Measurements from ENCODE around the gene CELF2.

The CELF2 gene

DNA sequence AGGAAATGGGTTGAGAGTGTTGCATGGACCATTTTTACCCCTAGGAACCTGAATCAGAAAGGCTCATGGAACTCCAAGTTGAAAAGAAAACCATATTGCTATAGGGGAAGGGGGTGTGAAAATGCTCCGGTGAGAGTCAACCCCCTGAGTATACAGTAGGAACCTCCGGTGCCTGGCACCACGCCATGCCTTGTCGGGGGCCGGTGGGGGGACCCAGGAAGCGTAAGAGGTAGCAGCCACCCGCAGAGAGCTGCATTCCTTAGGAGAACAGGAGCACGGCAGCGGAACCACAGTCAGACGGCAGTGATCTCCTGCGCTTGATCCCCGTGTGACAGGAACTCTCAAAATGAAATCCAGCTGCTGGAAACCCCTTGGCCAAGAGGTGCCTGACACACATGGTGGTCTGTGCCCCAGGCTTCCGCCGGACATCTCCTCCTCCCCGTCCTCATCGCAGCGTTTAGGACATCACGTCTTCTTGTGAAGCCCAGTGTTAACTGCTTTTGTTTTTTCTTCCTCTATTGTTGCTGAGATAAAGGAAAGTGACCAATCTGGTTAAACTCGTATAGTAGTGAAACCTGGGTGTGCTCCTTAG is 186.8 kb downstream of the CELF2 start:
- DNase-seq (ENCODE audit: low read depth) = no peak

DNA sequence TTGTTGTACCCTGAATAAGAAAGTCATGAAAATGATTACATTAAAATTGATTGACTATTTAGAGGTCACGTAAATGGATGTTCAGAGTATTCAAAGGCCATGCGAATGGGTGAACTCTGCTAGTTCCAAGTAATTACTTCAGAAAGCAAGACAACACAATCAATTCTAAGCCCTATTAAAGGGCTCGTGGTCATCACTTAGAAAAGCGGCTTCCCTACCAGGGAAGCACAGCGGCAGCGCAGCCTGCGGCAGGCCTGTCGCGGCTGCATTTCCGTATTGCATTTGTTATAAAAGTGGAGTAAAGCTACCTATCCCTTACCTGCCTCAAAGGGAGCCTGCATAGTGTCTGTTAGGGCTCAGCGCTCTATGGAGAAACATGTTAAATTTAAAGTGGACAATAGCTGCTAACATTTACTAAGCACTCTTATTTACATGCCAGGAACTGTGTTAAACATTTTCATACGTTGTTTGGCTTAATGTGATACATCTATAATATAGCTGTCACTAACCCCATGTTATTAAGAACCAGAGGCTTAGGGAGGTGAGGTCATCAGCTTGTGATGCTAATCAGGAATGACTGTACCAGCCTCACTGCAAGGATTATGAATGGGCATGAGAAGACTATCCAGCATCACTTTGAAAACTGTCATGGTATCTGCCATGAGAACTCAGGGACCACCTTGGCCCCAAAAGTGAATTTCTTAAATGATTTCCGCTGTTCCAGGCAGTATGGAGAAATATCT is 187.5 kb downstream of the CELF2 start:
- DNase-seq (ENCODE audit: low read depth) = no peak

DNA sequence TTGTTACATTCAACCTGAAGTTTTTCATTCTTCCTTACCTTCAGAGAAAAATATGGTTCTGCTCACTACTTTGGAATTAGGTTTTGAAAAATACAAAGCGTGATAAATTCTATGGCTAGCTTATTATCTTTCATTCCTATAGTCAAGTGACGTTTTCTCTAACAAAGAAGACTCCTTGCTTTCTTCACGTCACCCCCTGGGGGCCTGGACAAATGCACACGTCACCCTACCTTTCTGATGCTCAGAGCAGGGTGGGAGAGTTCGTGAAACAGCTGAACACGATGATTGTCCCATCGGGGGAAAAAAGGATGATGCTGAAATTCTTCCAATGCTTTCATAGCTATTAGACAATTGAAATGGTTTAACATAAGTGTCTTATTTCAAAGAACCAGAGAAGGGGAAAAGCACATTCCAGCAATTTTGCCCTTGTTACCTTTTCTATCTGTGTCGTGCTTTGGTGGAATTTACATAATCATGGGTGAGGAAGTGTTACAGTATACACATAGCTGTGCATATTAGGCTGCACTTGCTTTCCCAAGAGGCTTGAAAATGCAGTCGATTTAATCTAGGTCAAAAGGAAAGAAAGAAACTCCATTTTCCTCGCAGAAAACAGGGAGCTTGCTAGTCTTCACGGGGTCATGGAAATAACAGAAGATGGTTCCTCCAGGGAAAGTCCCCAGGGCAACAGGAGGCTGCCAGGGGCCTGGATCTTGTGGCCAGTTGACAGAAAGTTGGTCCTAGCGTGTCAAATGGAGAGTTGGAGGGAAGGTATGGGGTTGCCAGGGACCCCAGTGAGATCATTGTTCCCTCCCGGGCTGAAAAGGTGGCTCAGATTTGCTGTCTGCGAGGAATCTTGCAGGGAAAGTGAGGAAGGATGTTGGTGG is 189.2 kb downstream of the CELF2 start:
- DNase-seq (ENCODE audit: low read depth) = no peak

DNA sequence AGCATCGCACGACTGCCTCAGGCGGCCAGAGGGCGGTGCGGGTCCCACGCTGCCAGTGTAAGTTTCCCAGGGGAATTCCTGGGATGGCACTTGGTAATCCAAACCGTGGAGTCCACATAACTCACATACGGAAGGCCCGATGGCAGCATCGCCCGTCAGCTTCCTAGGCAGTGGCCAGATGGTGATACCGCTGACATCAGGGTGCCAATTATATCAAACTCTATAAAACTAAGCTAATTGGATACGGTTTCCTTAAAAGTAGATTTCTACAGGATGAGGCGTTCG is 189.8 kb downstream of the CELF2 start:
- no peak for DNase-seq (ENCODE audit: low read depth)

DNA sequence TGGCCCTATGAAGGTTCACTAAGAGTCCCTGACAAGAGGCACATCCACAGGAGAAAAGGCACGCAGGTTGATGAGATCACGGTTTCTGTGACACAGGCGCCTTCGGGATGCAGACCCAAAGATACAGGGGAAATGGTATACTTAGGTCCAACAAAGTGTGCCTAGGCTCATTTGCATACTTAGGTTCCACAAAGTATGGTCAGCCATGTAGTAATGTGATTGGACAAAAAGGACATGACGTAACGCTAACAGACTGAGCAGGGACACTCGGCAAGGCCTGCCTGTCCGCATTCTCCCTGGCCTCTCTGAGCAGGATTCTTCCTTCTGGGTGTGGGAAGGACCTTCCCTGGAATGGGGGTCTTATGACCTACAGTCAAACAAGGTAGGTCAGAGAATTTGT is 190.6 kb downstream of the CELF2 start:
- no peak for DNase-seq (ENCODE audit: low read depth)

DNA sequence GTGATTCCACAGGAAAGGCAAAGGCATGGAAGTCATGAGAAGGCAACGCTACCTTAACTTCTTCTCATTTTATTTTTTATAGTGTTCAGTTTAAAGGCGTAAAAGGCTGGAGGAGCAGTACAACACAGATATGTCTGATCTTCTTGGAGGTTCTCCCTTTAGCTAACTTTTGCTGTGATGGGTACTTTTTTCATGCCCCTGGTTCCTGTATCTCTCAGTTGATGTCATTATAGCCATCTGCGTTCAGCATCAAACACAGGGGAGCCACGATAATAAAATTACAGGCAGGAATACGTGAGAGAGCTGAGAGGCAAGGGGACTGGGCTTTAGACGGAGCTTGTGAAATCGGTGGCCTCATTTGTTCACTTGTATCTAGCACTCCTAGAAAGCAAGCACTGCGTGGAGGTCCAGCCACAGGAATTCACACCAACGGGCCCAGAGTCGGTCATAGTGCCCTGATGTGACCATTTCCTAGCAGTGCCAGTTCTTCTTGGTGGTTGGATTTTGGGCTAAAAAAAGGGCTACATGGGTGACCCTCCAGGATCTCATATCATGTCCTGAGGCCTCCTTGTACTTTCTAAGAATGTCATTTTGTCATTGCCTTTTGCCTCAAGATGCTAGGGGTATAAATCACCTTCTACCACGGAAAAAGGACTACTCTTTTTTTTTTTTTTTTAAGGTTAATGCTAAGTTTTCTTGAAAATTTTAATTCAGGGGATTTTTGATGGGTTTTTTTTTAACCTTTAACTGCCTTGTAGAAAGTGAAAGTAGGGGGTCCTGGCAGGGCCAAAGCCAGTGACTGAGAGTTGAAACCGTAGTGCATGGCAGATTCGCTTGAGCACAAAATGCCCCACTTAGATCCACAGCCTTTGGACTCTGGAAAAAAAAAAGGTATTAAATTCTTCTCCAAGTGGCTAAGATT is 191.5 kb downstream of the CELF2 start:
- no peak for DNase-seq (ENCODE audit: low read depth)

DNA sequence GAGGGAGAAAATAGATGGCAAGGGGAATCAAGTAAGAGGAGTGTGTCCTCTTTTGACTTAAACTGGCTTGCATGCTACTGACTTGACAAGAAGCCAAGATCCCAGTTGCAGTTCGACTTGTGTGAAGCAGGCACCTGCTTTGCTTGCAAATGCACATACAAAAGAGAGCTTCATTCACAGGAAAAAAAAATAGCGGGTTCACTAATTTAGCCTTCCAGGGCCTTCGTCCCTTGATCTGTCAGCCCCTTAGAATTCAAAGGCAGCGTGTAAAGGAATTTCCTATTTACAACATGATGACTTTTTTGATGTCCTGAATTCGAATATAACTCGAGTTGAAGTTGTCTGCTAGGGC is 192.1 kb downstream of the CELF2 start:
- no peak for DNase-seq (ENCODE audit: low read depth)

DNA sequence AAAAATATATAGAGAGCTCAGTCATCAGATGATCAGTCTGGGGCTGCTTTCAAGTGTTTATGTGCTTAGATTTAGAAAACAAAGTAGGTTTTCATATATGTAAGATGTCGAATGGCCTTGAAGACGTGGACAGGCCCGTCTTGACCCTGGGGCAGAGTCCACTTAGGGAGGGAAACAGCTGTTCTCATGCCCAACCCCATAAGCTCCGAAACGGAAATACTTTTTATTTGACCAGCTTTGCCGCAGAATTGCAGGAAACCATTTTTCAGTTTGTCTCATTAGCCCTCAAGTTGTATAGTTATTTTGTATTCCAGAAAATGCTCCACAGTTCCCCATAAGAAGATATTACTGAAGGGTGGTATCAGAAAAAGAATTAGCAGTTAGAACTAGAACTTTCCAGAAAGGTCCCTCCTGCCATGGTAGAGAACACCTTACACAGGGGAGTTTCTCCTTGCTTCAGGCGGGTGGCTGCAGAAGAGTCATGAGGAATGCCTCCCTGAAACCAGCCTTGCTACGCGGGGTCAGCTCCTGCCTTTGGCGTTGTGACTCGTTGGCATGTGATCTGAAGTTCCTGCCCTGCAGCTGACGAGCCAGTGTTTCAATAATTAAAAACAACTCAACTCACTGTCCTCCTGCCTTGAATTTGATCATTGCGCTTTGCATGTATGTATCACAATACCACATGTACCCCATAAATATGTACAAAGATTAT is 192.7 kb downstream of the CELF2 start:
- DNase-seq (ENCODE audit: low read depth) = no peak

DNA sequence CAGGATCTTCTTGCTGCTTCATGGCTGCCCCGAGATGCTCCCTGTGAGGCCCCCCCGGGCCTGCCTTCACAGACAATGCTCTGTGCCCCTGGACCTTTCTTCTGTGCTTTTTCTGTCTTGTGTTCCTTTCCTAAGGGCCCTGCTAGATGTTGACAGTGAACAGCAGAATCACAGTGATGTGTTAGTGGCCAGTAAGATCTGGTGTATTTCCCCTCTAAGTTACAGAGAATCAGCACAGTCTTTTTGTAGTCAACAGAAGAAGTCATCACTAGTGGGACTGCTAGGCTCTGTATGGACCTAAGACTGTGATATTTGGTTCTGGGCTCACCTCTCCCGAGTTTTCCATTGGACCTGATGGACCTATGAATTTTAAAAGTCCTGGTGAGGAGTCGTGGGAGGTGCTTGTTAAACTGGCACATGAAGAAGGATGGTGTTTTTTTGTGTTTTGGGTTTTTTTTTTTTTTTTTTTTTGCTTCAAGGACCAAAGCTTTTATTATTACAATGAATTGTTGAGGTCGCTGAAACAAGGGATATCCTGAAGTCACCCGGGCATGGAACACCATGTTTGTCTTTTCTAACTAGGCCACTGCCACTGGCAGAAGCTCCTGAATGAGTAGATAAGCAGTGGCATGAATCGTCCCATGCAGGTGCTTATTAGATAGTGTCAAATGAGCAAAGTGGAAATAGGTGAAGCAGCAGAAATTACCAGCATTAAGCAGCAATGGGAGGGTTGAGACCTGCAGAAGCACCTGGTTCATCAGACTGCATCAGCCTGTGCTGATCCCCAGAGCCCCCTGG is 194.8 kb downstream of the CELF2 start:
- DNase-seq (ENCODE audit: low read depth) = no peak

DNA sequence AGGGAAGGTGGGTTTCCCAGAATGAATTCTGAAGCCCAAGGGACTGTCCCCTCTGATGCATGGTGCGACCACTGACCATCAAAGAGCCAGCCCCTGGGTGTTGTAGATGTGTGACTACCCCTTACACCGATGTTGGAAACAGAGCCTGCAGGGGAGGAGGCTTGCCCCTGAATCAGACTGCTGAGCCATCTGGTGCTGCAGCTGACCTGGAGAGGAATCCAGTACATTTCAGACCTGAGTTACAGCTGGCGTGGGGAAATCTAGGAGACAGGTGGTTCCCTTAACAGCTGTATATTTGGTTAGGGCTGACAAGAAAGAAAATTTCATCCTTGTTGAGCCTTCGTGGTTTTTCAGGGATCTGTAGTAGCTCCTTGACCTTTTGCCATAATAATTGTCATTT is 195.5 kb downstream of the CELF2 start:
- DNase-seq (ENCODE audit: low read depth) = no peak

DNA sequence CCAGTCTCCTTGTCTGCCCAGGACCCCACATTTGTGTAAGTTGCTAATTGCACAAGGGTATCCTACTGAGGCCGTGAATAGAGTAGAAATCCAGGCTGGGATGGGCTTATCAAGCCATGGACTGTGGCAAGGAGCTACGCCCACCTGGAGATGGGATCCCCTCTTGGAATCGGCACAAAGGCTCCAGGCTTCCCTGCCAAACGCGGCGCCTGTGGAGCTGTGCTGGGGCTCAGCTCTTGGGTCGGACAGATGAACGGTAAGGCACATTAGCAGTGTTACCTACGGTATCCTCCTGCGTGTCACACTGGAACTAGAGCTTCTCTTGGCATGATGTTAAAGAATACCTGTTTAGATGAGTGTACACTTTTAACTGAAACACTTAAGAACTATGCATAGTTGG is 196.7 kb downstream of the CELF2 start:
- no peak for DNase-seq (ENCODE audit: low read depth)

DNA sequence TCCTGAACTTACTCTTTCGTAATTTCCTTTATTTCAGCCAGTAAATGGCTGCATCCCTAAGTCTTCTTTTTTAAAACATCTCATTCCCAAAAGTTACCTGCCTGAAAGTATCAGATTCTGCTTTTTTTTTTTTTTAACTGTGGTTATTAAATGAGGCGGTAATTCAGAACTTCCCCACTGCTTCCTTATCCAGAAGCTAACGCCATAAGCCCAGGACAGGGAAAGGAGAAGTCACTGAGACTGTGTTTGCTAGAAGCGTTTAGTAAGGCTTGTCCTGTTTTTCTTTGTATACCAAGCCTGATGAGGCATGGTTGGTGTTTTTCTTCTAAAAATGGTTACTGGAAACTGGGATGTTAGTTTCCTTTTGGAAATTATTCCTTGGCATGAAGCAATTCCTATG is 197.8 kb downstream of the CELF2 start:
- DNase-seq (ENCODE audit: low read depth) = no peak

DNA sequence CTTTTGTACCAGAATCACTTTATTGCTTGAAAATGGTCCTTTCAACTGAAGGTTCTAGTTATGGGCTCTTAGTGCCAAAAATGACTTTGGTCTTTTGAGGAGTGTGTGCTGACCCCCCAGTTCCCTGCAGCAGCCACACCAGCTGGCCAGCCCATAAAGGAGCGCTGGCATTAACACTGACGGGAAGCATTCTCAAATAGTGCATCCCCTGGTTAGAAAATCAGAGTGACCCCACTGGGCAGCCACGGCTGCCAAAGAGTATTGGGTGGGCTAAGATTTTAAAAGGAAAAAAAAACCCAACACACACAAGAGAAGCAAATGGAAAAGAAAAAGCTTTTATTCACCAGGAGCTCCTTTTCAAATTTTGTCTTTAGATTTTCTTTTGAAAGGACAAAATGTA is 199.8 kb downstream of the CELF2 start:
- no peak for DNase-seq (ENCODE audit: low read depth)

DNA sequence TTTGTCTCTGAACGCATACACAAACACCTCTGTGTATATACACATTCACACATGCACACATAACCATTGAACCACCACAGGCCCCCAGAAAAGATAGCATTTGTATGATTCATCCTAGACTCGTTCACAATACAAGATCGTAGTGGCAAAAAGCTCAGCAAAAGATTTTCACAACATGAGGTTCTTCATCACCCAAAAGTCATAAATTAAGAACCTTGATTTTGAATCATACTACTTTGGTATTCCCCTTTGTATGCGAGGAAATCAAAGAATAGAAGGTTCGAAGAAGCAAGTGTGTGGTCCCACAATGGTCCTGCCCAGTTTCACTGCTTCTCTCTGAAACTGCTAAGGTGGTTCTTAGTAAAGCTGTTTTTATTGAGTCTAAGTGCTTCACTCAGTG is 200.7 kb downstream of the CELF2 start:
- DNase-seq (ENCODE audit: low read depth) = no peak

DNA sequence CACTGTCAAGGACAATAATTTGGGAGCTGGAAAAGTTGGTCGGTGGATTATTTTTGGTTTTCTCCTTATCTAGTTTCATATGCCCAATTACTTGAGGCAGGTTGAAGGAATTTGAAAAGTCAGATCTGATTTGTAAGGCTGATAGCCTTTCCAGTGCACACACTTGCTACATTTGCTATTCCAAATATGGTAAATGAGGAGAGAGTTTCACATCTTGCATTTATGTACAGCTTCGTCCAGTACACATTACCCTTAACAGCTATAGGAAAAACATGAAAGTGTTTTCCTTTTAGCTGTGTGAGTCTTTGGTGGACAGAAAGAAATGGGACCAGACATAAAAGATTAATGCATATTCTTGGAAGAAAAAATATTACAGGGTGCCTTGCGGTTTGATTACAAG is 201.8 kb downstream of the CELF2 start:
- no peak for DNase-seq (ENCODE audit: low read depth)

DNA sequence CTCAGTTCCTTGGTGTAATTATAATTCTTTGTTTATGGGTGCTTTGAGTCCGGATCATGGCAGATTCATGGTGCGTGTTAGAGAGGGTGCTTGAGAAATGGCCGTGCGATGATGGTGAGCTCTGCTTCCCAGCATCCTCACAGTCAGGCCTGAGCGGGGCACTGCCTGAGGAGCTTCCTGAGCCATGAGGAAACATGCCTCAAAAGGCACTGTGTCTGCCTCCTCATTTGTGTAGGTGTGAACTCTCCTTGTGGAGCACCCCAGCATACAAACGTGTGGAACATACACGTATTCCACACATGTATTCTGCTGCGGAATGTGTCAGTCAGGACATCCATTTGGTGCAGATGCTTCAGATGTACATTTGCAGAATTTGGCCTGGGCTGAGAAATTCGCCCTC is 205.4 kb downstream of the CELF2 start:
- no peak for DNase-seq (ENCODE audit: low read depth)

DNA sequence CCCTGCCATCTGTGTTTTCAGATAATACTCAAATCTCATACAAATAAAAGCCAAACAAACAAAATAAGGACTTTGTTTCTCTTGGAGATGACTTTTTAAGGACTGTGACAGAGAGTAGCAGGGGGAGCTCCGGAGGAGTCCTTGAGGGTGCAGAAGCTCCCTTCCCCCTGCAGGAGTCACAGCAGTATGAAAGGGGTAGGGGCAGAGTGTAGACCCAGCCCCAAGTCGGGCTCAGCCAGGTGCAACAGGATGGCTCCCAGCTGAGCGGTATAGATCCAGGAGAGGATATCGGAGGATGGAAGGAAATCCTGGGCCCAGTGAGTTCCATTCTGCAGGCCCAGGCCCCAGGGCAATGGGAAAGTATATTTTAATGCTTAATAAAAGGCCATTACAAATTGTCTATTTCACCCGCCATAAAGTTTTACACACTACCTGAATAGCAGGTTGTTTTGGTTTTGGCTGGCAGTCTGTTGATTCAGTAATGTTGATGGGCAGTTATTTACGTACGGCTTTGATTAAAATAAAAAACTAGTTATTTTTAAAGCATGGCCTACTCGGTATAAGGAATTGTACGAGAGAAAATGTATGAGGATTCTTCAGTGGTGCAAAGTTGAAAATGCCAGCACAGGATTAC is 206.0 kb downstream of the CELF2 start:
- no peak for DNase-seq (ENCODE audit: low read depth)

DNA sequence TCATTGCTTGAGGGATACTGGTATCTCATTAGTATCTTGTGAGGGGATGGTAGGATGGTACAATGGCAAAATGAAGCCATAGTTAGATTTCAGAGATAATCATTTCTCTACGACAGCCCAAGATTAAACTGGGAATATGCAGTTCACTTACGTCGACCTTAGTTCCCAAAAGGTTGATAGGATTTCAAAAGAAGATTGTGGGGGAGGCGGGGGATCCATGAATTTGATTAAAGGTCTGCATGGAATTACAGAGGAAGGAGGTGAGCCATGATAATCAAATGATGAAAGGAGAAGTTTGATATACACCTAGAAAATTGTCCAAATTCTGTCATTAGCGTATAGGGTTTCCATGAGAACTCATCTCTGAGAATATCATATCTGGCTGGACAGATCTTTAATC is 206.6 kb downstream of the CELF2 start:
- no peak for DNase-seq (ENCODE audit: low read depth)

DNA sequence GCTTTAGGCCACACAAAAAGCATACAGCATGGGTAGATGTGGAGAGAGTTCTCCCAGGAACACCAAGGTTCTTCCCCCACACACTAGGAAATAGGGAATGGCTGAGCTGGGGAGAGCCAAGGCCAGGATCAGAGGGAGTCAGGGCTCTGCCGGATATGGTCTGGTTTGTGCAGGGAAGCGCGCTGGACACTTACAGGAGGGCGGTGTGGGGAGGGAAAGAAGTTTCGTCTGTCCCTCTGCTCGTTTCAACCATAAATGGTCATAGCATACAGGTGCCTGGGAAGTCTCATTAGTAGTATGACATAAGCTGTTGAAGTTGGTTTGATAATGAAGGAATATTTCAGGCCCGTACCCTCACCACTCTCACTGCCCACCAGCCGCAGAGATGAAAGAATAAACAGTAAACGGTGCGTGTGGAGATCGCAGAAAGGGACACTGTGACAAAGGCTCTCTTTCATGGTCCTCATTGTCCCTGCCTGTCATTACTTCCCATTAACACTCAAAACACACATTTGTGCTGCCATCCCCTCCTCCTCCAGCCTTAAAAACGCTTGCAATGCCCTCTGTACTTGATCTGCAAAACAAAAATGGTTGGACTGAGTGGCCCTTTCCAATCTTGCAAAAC is 207.2 kb downstream of the CELF2 start:
- DNase-seq (ENCODE audit: low read depth) = no peak

DNA sequence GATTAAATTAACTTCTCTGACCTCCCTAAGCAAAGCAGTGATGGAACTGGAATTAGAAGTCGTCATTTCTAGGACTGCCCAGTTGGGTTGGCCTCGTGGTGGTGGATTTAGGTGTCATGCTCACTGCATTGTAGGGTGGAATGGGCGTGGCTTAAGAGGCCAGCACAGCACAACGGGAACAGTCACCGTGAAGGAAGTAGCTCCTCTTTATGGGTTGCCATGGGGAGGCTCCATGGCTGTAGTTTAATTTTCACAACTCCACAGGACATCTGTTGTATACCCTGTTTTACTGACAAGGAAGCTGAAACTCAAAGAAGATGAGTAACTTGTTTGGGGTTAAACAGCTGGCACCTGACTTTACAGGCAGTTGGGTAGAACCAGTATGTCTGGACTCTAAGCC is 208.3 kb downstream of the CELF2 start:
- peak; percentile 53 for DNase-seq (ENCODE audit: low read depth)

All from activated T-cell treated with anti-CD3 and anti-CD28 coated beads for 48 hours (primary cell).